ENCODE results near the gene CANX.

DNA sequence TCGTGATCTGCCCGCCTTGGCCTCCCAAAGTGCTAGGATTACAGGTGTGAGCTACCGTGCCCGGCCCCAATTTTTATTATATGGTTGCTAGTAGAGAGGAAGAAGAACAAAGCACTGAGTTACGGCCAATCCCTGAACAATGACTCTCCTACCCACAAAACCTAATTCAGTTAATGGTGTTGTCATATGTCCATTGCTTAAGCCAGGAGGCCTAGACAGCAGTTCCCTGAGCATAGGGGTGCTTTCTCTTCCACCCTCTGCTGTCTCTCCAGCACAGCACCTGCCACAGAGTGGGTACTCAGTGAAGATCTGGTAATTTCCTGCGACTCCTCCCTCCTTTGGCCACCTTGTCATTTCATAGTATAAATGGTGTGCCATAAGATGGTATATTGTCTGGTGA, 73.6 kb downstream of the CANX start:
- no peak for TF ChIP-seq EZH2phosphoT487 (IDR thresholded peaks at IDR 0.05; ENCODE audit: borderline replicate concordance, low read depth, low read length)
- TF ChIP-seq, protein P1, sequence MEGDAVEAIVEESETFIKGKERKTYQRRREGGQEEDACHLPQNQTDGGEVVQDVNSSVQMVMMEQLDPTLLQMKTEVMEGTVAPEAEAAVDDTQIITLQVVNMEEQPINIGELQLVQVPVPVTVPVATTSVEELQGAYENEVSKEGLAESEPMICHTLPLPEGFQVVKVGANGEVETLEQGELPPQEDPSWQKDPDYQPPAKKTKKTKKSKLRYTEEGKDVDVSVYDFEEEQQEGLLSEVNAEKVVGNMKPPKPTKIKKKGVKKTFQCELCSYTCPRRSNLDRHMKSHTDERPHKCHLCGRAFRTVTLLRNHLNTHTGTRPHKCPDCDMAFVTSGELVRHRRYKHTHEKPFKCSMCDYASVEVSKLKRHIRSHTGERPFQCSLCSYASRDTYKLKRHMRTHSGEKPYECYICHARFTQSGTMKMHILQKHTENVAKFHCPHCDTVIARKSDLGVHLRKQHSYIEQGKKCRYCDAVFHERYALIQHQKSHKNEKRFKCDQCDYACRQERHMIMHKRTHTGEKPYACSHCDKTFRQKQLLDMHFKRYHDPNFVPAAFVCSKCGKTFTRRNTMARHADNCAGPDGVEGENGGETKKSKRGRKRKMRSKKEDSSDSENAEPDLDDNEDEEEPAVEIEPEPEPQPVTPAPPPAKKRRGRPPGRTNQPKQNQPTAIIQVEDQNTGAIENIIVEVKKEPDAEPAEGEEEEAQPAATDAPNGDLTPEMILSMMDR (conservative IDR thresholded peaks at IDR 0.05; ENCODE audit: low read length), result no peak
